Measurements from ENCODE around the gene EVI5.

GRCh38 chr1:92484472-92485380 lies 300.2 kb downstream of the EVI5 start:
- no peak for TF ChIP-seq CTCF (IDR thresholded peaks at IDR 0.05; ENCODE audit: low read depth, low read length, poor library complexity, severe bottlenecking)
- TF ChIP-seq EZH2phosphoT487 (IDR thresholded peaks at IDR 0.05; ENCODE audit: borderline replicate concordance, low read length) = peak; percentile 23
